A549 (cell line): ENCODE measurements around the gene HNRNPM.

Experiments
- CBX2 ChIP-seq: fragments of 200-600 bp; sonication (generic); IDR thresholded peaks from 2 replicates; pipeline ENCODE4 v1.6.1; 2016; ENCODE audit warnings: low read depth, mild to moderate bottlenecking, borderline replicate concordance
- CEBPB ChIP-seq, 2 experiments: fragments of >200 bp in 1 of 2; sonication (Bioruptor Twin) in 1 of 2; formaldehyde crosslinking in 1 of 2; IDR thresholded peaks; 2 replicates each; pipeline ENCODE4 v1.6.1; 2012 to 2016
- CTCF ChIP-seq: fragments of >200 bp; sonication (Bioruptor Twin); formaldehyde crosslinking; IDR thresholded peaks from 3 replicates; pipeline ENCODE4 v1.5.1; 2016
- EHF ChIP-seq: fragments of 250-450 bp; sonication (Bioruptor Pico); IDR thresholded peaks from 2 replicates; pipeline ENCODE4 v1.5.0; 2020; ENCODE audit warnings: mild to moderate bottlenecking
- ELK1 ChIP-seq: fragments of 150-350 bp; IDR thresholded peaks from 2 replicates; pipeline ENCODE4 v1.6.1; 2014; ENCODE audit warnings: low read depth, mild to moderate bottlenecking, low read length
- MAX ChIP-seq: IDR thresholded peaks from 2 replicates; pipeline ENCODE4 v1.6.1; 2012
- MYC ChIP-seq: IDR thresholded peaks from 2 replicates; pipeline ENCODE4 v1.6.1; 2012; ENCODE audit warnings: mild to moderate bottlenecking, inconsistent platforms, low read length, improper control_type of control experiment, borderline replicate concordance
- POLR2A ChIP-seq: IDR thresholded peaks from 2 replicates; pipeline ENCODE4 v1.6.1; 2012; ENCODE audit warnings: mild to moderate bottlenecking, low read length
- POLR2AphosphoS2 ChIP-seq: conservative IDR thresholded peaks from 2 replicates; pipeline ENCODE4 v1.6.1; 2012; ENCODE audit warnings: low read length, improper control_type of control experiment, inconsistent platforms
- RAD21 ChIP-seq, 2 experiments: fragments of >200 bp in 1 of 2; sonication (Bioruptor Twin) in 1 of 2; formaldehyde crosslinking in 1 of 2; IDR thresholded peaks in 1 of 2; conservative IDR thresholded peaks in 1 of 2; 2 replicates in 1 of 2; 3 replicates in 1 of 2; pipeline ENCODE4 v1.6.1; 2012 to 2018; ENCODE audit warnings: inconsistent platforms in 1 of 2
- RCOR1 ChIP-seq: fragments of 150-350 bp; IDR thresholded peaks from 2 replicates; pipeline ENCODE4 v1.6.1; 2014; ENCODE audit warnings: antibody characterized with exemption, low read length, low read depth
- REST ChIP-seq: fragments of 200-600 bp; sonication (generic); IDR thresholded peaks from 2 replicates; pipeline ENCODE4 v1.6.1; 2016; ENCODE audit warnings: antibody characterized with exemption, mild to moderate bottlenecking, moderate library complexity

GRCh38 chr19:8468761-8469373 is 24.1 kb downstream of the HNRNPM start:
- TF ChIP-seq RCOR1 (no peak), MAX (no peak), CTCF (no peak), POLR2A (no peak), CBX2 (no peak), MYC (no peak), REST (no peak), EHF (no peak), ELK1 (no peak), CEBPB (IDR thresholded peaks at IDR 0.05) (no peak), RAD21 (conservative IDR thresholded peaks at IDR 0.05 in 1 of 2, IDR thresholded peaks at IDR 0.05 in 1 of 2) (no peak), POLR2AphosphoS2 (no peak)
